ENCODE data around the gene MPC2.

DNA sequence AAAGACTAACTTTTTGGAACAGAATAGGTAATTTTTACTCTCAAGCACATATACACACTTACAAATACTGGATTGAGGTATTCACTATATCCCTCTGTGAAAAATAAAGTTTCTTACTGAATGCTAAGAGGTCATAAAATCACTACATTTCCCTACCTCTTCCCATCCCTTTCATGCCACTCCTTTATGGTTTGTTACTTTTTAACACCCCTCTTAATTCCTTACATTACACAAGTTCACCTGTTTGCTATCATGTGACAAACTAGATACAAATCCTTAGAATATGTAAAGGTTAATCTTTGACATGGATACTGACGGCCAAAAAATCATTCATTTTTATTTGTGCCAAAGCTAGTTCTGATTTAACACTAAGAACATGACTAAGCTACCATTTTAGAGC lies 7.1 kb downstream of the MPC2 start:
- TF ChIP-seq, protein P1, sequence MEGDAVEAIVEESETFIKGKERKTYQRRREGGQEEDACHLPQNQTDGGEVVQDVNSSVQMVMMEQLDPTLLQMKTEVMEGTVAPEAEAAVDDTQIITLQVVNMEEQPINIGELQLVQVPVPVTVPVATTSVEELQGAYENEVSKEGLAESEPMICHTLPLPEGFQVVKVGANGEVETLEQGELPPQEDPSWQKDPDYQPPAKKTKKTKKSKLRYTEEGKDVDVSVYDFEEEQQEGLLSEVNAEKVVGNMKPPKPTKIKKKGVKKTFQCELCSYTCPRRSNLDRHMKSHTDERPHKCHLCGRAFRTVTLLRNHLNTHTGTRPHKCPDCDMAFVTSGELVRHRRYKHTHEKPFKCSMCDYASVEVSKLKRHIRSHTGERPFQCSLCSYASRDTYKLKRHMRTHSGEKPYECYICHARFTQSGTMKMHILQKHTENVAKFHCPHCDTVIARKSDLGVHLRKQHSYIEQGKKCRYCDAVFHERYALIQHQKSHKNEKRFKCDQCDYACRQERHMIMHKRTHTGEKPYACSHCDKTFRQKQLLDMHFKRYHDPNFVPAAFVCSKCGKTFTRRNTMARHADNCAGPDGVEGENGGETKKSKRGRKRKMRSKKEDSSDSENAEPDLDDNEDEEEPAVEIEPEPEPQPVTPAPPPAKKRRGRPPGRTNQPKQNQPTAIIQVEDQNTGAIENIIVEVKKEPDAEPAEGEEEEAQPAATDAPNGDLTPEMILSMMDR (IDR thresholded peaks at IDR 0.05), result no peak
- TF ChIP-seq POLR2A (IDR thresholded peaks at IDR 0.05) (no peak), POLR2AphosphoS5 (IDR thresholded peaks at IDR 0.05) (no peak), EP300 (IDR thresholded peaks at IDR 0.05) (no peak)
